GM19397 (cell line): ENCODE data around the gene FAM180B.
A peak's percentile ranks its signal among the peaks of the same experiment; 100 is the strongest.
"Not testable (repeated sequence)": the region's sequence is repeated elsewhere in the genome, so short reads cannot be mapped to it uniquely, and the experiment has no call there.

Experiments
- ATAC-seq: cut with Tn5 transposase; IDR thresholded peaks from one replicate; pipeline ENCODE4 v1.9.1; 2021; ENCODE audit warnings: mild to moderate bottlenecking, moderate library complexity; ENCODE audit not compliant: unreplicated experiment

The FAM180B gene

DNA sequence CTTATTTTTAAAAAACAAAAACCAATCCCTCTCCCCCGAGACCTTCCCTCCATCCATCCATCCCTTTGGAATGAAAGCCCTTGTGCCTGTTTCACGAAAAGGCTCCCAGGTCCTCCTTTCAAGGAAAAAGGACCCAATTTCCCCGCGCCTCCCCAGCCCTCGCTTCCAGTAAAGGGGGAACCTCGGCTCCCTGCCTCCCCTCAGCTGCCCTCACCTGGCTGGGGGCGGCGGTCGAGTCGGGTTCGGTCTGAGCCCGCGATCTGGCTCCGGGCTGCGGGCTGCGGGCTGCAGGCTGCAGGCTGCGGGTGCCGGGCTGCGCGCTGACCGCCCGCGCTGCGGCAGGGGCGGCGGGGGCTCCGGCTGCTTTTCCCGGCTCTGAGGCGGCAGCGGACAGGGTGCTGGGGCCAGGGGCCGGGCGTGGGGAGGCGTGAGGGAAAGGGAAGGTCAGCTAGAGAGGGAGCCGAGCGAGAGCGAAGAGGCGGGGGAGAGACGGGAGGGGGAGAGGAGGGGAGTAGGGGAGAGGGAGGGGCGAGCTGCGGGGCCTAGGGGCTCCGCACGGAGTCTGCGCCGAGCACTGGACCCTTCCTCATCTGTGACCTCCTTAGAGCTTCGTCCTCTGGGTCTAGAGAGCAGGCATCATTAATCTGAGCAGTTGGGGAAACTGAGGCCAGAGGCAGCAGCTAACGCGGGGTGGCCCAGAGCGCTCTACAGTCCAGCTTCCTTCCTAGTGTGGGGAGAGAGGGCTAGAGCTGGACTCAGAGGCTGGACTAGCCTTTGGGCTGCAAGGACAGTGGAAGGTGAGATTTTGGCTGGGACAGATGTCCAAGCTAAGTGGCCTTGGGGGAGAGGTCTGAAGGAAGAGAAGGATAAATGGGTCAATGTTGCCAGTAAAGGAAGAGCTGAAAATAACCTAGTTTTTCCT lies 7.7 kb downstream of the FAM180B start, which contains the start of gene C1QTNF4:
C1QTNF4 (minus strand) TSS at position 478 of the 922 bp plus-strand sequence. CDS start 3,601 bp downstream, outside the sequence.
- no peak for ATAC-seq

DNA sequence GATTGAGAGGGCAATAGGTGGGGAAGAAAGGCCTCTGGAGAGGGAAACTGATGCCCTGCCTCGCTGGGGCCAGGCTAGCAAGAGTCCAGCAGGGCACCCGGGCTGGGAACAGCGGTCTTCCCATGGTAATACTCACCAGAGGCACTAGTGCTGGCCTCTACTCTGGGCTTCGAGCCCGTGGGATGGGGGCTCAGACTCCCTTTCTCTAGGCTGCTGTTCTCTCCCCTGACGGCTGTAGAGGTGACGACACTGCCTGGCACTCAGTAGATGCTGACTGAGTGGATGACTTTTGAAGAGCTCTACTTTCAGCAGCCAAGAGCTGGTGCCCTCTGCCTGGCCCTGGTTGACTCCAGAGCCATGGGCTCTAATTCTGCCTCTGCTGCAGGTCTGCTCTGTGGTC lies 8.6 kb downstream of the FAM180B start:
- no peak for ATAC-seq

DNA sequence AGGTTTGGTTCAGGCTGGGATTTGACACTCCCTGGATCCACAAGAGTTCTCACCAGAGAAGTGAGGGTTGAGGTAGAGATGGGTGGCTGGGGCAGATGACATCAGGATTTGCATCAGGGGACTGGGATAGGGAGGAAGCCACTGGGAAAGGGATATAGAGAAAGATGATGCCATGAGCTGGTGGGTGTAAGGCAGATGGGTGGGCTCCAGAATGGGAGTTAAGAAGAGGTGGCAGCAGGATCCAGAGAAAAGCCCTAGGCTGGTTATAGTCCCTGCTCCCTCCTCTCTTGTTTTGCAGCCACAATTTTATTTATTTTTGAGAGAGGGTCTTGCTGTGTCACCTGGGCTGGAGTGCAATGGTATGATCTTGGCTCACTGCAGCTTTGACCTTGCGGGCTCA lies 9.5 kb downstream of the FAM180B start:
- ATAC-seq = no peak

DNA sequence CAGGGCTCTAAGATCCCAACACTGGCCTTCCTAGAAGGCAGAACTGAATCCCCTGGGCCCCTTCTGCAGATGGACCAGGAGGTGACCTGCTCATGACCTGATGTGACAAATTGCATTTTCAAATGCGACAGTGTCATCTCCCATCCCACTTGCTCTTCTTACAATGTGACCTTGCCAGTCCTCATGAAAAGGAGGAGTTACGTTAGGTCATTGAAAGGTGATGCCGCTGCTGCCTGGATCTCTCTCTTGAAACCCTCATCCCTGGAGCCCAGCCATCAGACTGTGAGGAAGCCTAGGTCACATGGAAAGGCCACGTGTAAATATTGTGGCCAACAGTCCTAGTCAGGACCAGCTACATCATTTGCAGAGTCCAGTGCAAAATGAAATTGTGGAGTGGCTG lies 13.4 kb downstream of the FAM180B start:
- ATAC-seq = no peak

DNA sequence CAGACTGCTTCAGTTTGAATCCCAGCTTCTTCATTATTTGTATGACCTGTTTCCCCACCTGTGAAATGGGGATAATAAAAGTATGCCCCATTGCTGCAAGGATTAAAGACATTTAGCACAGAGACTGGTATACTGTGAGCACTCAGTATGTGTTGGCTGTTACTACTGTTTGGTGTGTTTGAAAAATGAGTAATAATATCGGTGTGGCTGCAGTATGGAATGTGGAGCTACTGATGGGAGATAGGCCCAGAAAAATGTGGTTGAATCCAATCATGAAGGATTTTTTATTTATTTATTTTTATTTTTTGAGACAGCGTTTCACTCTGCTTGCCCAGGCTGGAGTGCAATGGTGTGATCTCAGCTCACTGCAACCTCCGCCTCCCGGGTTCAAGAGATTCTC lies 16.8 kb downstream of the FAM180B start:
- no peak for ATAC-seq

DNA sequence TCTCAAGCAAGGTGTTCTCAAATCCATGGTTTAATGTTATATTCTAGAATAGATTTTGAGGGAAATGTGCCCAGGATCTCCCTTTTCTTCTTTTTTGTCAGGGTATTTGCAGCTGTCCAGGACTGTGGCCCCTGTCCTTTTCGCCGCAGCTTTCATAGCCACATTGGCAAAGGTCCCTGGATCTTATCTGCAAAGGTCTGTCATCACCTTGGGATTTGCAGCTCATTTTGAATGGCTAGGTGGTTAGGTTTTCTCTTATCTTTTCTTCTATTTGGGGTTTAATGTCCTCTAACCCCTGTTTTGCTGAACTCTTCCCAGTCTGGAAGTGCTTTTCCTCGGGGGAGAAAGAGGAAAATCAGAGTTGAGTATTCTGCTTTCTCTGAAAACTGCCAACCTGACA lies 19.4 kb downstream of the FAM180B start:
- no peak for ATAC-seq

DNA sequence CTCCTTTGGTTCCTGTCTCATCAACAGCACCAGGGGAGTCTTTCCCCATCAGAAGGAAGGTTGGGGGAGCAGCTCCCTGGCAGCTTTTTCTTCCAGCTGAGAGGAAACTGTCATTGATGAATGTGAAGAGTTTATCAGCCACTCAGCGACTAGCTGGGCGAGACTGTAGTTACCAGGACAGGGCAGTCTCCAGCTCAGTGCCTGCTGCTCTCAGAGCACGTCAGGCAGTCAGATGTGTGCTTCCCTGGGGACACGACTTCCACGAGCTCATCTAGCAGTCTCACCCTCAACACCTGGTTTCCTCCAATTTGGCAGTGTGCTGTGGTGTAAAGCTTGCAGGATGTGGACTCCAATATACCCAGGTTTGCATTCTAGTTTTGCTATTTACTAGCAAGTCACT lies 20.3 kb downstream of the FAM180B start:
- no peak for ATAC-seq

DNA sequence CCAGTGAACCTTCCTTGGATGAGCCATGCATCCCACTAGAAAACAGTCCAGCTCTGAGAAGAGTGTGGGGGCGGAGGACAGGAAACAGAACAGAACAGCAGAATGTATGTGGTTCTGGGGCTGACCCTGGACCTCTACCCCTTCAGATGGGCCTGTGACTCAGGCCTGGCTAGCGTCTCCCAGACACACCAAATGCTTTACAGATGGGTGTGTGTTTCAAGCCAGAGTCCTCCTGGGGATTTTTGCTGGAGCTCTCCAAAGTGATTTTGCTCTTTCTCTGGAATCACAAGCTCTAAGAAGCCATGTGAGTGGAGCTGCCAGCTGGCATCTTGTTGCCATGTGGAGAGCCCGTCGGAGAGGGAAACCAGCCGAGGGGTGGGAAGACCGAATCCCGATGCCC lies 20.9 kb downstream of the FAM180B start:
- no peak for ATAC-seq

DNA sequence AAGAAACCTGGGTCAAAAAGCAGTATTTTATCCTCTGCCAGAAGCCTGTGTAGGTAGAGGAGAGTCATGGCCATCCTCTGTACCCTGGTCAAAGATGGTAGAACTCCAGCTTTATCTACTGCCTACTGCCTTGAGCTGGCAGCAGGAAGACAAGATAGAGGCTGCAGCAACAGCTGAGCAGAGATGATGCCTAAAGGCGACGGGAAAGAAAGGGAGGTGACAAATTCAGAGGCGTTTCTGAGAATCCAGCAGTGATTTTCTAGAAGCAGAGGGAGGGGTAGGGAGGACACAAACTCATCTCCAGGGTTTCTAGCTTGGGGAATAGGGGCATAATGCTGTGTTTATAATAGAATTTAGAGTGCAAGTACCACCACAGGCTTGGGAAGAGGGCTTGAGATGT lies 23.2 kb downstream of the FAM180B start:
- ATAC-seq = no peak

DNA sequence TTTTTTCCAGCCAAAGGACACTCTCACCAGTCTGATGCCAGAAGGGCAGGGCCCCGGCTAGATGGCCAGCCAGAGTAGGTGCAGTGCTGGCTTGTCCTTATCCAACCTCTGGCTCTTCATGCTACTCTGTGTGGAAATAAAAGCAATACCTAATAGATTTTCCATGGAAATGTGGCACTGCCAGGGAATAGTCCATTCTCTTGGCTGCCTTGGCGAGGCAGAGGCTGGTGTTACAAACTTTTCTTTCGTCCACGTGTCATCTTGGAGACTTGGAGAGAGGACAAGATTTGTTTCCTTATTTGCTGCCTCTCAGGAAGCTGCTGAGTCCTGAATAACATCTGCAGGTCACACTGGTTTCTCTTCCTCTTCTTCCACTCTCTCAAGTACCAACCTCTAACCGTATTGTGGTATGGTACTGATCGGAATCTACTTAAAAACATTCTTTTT lies 24.9 kb downstream of the FAM180B start:
- peak; percentile 74 for ATAC-seq

DNA sequence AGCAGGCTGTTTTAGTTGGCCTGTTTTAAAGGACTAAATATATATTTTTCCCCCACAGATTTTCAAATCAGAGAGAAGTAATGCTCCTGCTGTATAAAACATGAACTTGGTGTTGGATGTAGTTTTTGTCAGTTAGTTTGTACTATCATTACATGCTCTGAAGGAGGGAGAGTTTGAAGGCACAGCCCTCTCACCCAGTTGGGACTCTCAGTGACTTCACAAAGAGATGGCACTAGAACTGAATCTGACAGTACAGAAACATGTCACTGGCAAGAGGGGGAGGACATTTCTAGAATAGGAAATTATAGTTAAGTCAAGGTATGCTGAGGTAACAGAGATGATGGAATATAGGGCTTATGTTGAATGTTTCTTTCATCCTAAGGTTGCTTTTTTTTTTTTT lies 28.8 kb downstream of the FAM180B start:
- no peak for ATAC-seq

DNA sequence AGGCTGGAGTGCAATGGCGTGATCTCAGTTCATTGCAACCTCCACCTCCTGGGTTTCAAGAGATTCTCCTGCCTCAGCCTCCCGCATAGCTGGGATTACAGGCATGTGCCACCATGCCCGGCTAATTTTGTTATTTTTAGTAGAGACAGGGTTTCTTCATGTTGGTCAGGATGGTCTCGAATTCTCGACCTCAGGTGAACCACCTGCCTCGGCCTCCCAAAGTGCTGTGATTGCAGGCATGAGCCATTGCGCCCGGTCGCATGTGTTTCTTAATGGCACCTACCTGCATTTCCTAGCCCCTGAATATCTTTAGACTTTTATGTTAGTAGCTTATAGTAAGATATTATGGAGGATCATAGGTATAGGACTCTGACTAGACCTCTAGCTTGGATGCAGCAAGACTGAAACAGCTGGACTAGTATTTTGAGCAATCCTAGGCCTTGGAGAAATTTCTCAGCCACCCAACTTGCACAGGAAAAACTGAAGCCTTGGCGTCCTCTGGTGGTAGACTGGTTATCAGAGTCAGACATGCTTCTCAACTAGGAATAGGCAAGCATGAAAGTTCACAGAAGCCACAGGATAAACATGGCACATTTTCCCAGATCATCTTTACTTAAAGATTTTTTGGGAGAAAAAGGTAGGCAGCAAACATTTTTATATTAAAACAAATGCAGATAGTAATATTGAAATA lies 30.4 kb downstream of the FAM180B start:
- ATAC-seq = no peak

DNA sequence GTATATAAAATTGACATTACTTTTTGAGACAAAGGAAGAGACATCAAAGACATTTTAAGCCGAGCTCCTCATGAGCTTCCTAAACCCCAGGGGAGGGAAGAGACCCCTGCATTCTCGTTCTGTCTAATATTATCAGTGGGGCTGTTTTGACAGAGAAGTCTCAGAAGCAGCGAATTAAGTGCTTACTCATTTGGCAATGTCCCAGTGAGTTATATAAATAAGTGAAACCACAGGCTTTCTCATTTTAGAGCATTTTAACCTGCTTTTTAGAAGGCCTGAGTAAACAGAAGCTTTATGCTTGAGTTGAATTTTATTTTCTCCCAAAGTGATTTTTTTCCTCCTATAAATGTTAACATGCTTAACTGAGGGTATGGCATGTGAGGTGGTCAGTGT lies 30.9 kb downstream of the FAM180B start:
- no peak for ATAC-seq

DNA sequence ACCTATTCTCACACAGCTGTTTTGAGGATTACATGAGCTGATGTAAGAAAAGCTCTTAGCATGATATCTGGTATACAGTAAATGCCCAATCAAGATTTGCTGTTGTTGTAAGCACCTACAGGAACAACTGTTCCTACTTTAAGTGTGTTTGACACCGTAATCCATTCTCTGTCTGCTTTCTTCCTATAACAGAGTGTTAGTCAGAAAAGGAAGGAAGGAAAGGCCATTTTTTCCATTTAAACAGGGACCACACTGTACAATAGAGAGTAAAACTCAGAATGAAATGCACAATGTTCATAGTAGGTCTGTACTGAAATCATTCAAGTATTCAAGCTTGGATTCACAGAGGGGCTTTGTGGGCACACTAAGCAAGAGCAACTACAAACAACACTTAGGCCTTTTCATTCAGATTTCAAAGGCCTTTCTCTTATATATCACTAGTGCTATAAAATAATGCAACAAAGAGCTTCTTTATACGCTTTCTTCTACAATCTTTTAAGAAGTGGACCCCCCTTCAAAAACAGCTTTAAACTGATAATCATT lies 34.4 kb downstream of the FAM180B start:
- no peak for ATAC-seq

DNA sequence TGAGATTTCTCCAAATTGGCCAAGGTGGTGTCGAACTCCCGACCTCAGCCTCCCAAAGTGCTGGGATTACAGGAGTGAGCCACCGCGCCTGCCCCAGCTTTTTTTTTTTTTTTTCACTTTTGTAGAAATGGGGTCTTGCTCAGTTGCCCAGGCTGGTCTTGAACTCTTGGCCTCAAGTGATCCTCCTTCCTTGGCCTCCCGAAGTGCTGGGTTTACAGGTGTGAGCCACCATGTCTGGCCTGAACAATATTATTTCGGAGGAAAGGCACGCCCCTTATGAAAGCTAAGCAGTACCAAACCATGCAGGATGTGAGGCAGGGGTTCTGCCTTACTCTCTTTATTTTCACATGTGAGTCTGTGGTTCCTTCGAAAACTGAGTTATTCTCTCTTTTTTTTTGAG lies 39.8 kb downstream of the FAM180B start:
- ATAC-seq = no peak

DNA sequence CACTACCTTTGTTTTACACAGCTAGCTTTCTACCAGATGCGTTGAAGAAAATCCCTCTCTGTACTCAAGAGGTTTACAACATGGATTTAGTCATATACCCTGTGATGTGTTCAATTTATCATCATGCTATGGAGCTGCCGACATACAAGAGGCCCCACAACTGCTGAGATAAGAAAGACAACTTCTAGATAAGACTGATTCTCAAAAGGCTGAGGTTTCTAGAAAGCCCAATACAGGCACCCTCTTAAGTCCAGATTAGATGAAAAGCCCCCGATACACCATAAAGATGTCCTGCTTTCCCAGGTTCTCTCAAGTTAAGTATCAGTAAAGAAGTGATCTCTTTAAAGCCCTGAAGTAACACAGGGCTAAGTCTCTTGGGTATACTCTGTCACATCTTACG lies 41.5 kb downstream of the FAM180B start:
- ATAC-seq = no peak

DNA sequence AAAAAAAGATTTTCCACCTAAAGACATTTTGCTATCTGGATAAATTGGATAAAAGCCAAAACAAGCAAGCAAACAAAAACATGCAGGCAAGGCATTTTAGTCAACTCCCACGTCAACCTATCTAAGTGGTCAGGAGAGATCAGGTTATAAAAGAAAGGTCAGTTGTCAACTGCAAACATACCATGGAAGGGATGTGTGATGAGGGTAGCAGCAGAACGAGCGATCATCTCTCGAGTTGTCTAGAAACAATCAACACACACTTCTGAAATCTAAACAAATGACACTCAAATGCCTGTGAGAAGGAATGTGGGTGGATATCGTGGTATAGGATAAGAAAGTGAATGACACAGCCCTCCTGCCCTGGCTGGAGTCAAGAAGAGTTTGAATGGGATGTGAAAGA lies 45.0 kb downstream of the FAM180B start:
- ATAC-seq = no peak

DNA sequence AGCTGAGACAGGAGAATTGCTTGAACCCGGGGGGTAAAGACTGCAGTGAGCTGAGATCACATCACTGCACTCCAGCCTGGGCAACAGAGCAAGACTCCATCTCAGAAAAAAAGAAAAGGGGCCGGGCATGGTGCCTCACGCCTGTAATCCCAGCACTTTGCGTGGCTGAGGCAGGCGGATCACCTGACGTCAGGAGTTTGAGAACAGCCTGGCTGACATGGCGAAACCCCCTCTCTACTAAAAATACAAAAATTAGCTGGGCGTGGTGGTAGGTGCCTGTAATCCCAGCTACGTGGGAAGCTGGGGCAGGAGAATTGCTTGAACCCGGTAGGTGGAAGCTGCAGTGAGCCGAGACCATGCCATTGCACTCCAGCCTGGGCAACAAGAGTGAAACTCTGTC lies 49.9 kb downstream of the FAM180B start:
- not testable (repeated sequence) for ATAC-seq
